Measurements from ENCODE around the gene CLDN19. TPM values are rescaled to one million over a fixed set of nuclear protein-coding genes. Genes with fewer than 3 reads are reported as not detected.
A peak's percentile ranks its signal among the peaks of the same experiment; 100 is the strongest.
"Not testable (repeated sequence)": the region's sequence is repeated elsewhere in the genome, so short reads cannot be mapped to it uniquely, and the experiment has no call there.

The CLDN19 gene
- total RNA-seq, 5 donors from 2014 or later (not counting 1 experiment from before 2014, with no cell fraction given), result 0.18 TPM; not detected in 4

GRCh38 chr1:42757892-42758275 lies 17.8 kb upstream of the CLDN19 start:
- peaks cover 51% of the 10 kb centered on the region for H3K36me3 Mint-ChIP-seq

GRCh38 chr1:42756956-42757891 lies 17.2 kb upstream of the CLDN19 start:
- H3K27ac Mint-ChIP-seq, result peak overlapping the region in 1 of 2 donors; percentile 68
- Histone ChIP-seq H3K36me3 (ENCODE audit: control insufficient read depth in 2 of 2, extremely low read depth in 1 of 2, insufficient read depth in 1 of 2, low read length in 1 of 2) (peaks cover 20 to 72% of the 10 kb centered on the region in 2 donors), H3K4me1 (ENCODE audit: control insufficient read depth in 1 of 2, extremely low read depth in 1 of 2, insufficient read depth in 2 of 2, low read length in 2 of 2) (no peaks in the 10 kb centered on the region), H3K4me3 (ENCODE audit: control insufficient read depth in 1 of 2, extremely low read depth in 1 of 2, low read length in 1 of 2) (no peak overlapping the region), H3K27me3 (replicated peaks in 1 of 2; ENCODE audit: control insufficient read depth in 2 of 2, extremely low read depth in 1 of 2, insufficient read depth in 2 of 2, low read length in 1 of 2) (no peaks in the 10 kb centered on the region), H3K27ac (ENCODE audit: low read length) (no peak overlapping the region), H3K9me3 (no peaks in the 10 kb centered on the region)
- no peaks in the 10 kb centered on the region for H3K27me3 Mint-ChIP-seq
- no peak overlapping the region for H3K4me3 Mint-ChIP-seq
- H3K4me1 Mint-ChIP-seq, result peaks cover 4% of the 10 kb centered on the region in 3 donors
- ATAC-seq (replicated peaks in 1 of 4) (no peak), DNase-seq (peak in 1 of 35 experiments; percentile 52)
- peaks cover 58% of the 10 kb centered on the region for H3K36me3 Mint-ChIP-seq
- no peaks in the 10 kb centered on the region for H3K9me3 Mint-ChIP-seq
- CTCF ChIA-PET, result interaction anchor here in 1 of 2 donors (0.5 to 1.0 kb wide), 4 partner anchors 10 to 318 kb away, joined by 3 read pairs; partner anchors contain the start of genes C1orf50 and P3H1
- WGBS (ENCODE audit: insufficient coverage), result 99% methylated on average over 7 of the region's 17 CpGs
- POLR2A ChIA-PET, result no interaction called here

More at GRCh38 chr1:42757892-42758275, 17.8 kb upstream of the CLDN19 start:
- CTCF ChIA-PET, result interaction anchor here in 1 of 2 donors (0.5 to 1.2 kb wide), 3 partner anchors 9 to 317 kb away, joined by 3 read pairs; partner anchors contain the start of genes C1orf50 and P3H1
- peaks cover 0 to 2% of the 10 kb centered on the region in 2 experiments for H3K4me1 ChIP-seq (ENCODE audit: control insufficient read depth in 1 of 2, extremely low read depth in 1 of 2, insufficient read depth in 2 of 2, low read length in 2 of 2)
- no peak overlapping the region for H3K27ac Mint-ChIP-seq
- ATAC-seq (replicated peaks in 1 of 4) (no peak), DNase-seq (no peak)
- H3K4me3 Mint-ChIP-seq, result no peak overlapping the region
- H3K4me3 ChIP-seq (ENCODE audit: control insufficient read depth in 1 of 2, extremely low read depth in 1 of 2, low read length in 1 of 2), result no peak overlapping the region
- POLR2A ChIA-PET, result no interaction called here
- H3K9me3 ChIP-seq, result no peaks in the 10 kb centered on the region
- peaks cover 20 to 65% of the 10 kb centered on the region in 2 donors for H3K36me3 ChIP-seq (ENCODE audit: control insufficient read depth in 2 of 2, extremely low read depth in 1 of 2, insufficient read depth in 1 of 2, low read length in 1 of 2)
- H3K27me3 Mint-ChIP-seq, result no peaks in the 10 kb centered on the region
- H3K27me3 ChIP-seq (replicated peaks in 1 of 2; ENCODE audit: control insufficient read depth in 2 of 2, extremely low read depth in 1 of 2, insufficient read depth in 2 of 2, low read length in 1 of 2), result no peaks in the 10 kb centered on the region
- no peaks in the 10 kb centered on the region for H3K9me3 Mint-ChIP-seq
- H3K4me1 Mint-ChIP-seq, result peaks cover 4 to 7% (median 7%) of the 10 kb centered on the region in 3 donors
- no peak overlapping the region for H3K27ac ChIP-seq (ENCODE audit: low read length)

- H3K27me3 ChIP-seq (replicated peaks in 1 of 2; ENCODE audit: control insufficient read depth in 2 of 2, extremely low read depth in 1 of 2, insufficient read depth in 2 of 2, low read length in 1 of 2), result no peaks in the 10 kb centered on the region
- no peak overlapping the region for H3K4me3 ChIP-seq (ENCODE audit: control insufficient read depth in 1 of 2, extremely low read depth in 1 of 2, low read length in 1 of 2)
- ATAC-seq (replicated peaks in 1 of 4), result no peak
Observed at GRCh38 chr1:42753070-42753469, 13.0 kb upstream of the CLDN19 start.

DNA sequence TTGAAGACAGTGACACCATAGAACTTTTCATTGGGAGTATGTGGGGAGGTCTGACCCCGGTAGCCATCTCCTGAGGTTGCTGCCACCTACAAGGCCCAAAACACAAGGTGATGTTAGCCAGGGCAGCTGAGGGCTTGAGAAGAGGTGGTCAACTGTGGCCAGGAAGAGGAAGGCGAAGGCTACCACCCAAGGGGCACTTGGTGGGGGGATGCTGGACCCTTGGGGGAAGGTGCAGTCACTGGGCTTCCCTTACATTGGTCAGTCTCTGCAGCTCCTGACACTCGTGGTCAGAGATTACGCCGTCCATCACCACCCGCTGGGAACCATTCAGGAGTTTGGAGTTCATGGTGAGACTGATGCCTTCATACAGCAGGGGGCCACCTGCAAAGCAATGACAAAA lies 12.2 kb upstream of the CLDN19 start:
- DNase-seq (no peak), ATAC-seq (replicated peaks in 1 of 4) (no peak)
- peaks cover 0 to 5% (median 0%) of the 10 kb centered on the region in 3 donors for H3K9me3 Mint-ChIP-seq
- Histone ChIP-seq H3K27me3 (replicated peaks in 1 of 2; ENCODE audit: control insufficient read depth in 2 of 2, extremely low read depth in 1 of 2, insufficient read depth in 2 of 2, low read length in 1 of 2) (no peaks in the 10 kb centered on the region), H3K27ac (ENCODE audit: low read length) (no peak overlapping the region), H3K36me3 (ENCODE audit: control insufficient read depth in 2 of 2, extremely low read depth in 1 of 2, insufficient read depth in 1 of 2, low read length in 1 of 2) (peaks cover 18 to 84% of the 10 kb centered on the region in 2 donors), H3K4me1 (ENCODE audit: control insufficient read depth in 1 of 2, extremely low read depth in 1 of 2, insufficient read depth in 2 of 2, low read length in 2 of 2) (no peaks in the 10 kb centered on the region), H3K9me3 (no peaks in the 10 kb centered on the region), H3K4me3 (ENCODE audit: control insufficient read depth in 1 of 2, extremely low read depth in 1 of 2, low read length in 1 of 2) (no peak overlapping the region)
- peaks cover 78% of the 10 kb centered on the region for H3K36me3 Mint-ChIP-seq
- peaks cover 4% of the 10 kb centered on the region in 3 donors for H3K4me1 Mint-ChIP-seq
- ChIA-PET POLR2A (interaction anchor here in 1 of 2 donors (0.6 kb wide), 1 partner anchor 15 kb away, joined by 3 read pairs; no protein-coding TSS in a partner anchor), CTCF (interaction anchor here in 1 of 2 donors (0.8 kb wide), 1 partner anchor 14 kb away, joined by 3 read pairs; no protein-coding TSS in a partner anchor)
- 92% methylated on average over 5 of the region's 6 CpGs for WGBS (ENCODE audit: insufficient coverage)
- no peak overlapping the region for H3K4me3 Mint-ChIP-seq
- H3K27ac Mint-ChIP-seq, result no peak overlapping the region
- no peaks in the 10 kb centered on the region for H3K27me3 Mint-ChIP-seq

More at GRCh38 chr1:42753070-42753469, 13.0 kb upstream of the CLDN19 start:
- Mint-ChIP-seq H3K27me3 (no peaks in the 10 kb centered on the region), H3K36me3 (peaks cover 81% of the 10 kb centered on the region), H3K27ac (no peak overlapping the region), H3K4me1 (peaks cover 4% of the 10 kb centered on the region in 3 donors), H3K4me3 (no peak overlapping the region), H3K9me3 (peaks cover 0 to 5% (median 0%) of the 10 kb centered on the region in 3 donors)
- CTCF ChIA-PET, result interaction anchor here in 1 of 2 donors (0.8 kb wide), 1 partner anchor 13 kb away, joined by 3 read pairs; no protein-coding TSS in a partner anchor
- H3K27ac ChIP-seq (ENCODE audit: low read length), result no peak overlapping the region
- H3K9me3 ChIP-seq, result no peaks in the 10 kb centered on the region
- POLR2A ChIA-PET, result interaction anchor here in 1 of 2 donors (0.5 to 1.2 kb wide), 2 partner anchors 12 to 29 kb away, joined by 3 read pairs; no protein-coding TSS in a partner anchor
- peaks cover 22 to 84% of the 10 kb centered on the region in 2 donors for H3K36me3 ChIP-seq (ENCODE audit: control insufficient read depth in 2 of 2, extremely low read depth in 1 of 2, insufficient read depth in 1 of 2, low read length in 1 of 2)
- no peak for DNase-seq
- no CpG with 5 or more reads among the region's 1 CpG for WGBS (ENCODE audit: insufficient coverage)
- no peaks in the 10 kb centered on the region for H3K4me1 ChIP-seq (ENCODE audit: control insufficient read depth in 1 of 2, extremely low read depth in 1 of 2, insufficient read depth in 2 of 2, low read length in 2 of 2)

DNA sequence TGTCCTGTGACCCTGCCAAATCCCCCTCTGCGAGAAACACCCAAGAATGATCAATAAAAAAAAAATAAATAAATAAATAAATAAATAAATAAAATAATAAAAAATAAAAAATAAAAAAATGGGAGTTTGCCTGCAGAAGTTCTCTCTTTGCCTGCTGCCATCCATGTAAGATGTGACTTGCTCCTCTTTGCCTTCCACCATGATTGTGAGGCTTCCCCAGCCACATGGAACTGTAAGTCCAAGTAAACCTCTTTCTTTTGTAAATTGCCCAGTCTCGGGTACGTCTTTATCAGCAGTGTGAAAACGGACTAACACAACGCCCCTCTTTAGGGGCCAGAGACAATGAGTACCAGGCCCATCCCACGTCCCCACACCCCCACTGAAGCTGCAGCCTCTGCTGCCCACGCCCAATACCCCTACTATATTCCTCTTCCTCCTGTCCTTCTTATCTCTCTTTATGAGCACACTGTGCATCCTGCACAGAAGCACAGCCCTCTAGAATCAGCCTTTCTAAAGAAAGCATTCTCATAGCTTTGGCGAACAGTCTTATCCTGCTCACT lies 11.6 kb upstream of the CLDN19 start:
- H3K27ac Mint-ChIP-seq; H3K4me1 Mint-ChIP-seq; ATAC-seq (replicated peaks in 1 of 4); H3K9me3 Mint-ChIP-seq; H3K27me3 Mint-ChIP-seq; DNase-seq; CTCF ChIA-PET; H3K4me3 ChIP-seq (ENCODE audit: control insufficient read depth in 1 of 2, extremely low read depth in 1 of 2, low read length in 1 of 2); H3K27ac ChIP-seq (ENCODE audit: low read length); H3K27me3 ChIP-seq (replicated peaks in 1 of 2; ENCODE audit: control insufficient read depth in 2 of 2, extremely low read depth in 1 of 2, insufficient read depth in 2 of 2, low read length in 1 of 2); H3K4me1 ChIP-seq (ENCODE audit: control insufficient read depth in 1 of 2, extremely low read depth in 1 of 2, insufficient read depth in 2 of 2, low read length in 2 of 2); H3K9me3 ChIP-seq; H3K4me3 Mint-ChIP-seq: not testable (repeated sequence)
- H3K36me3 ChIP-seq (ENCODE audit: control insufficient read depth in 2 of 2, extremely low read depth in 1 of 2, insufficient read depth in 1 of 2, low read length in 1 of 2), result peaks cover 17 to 84% of the 10 kb centered on the region in 2 donors
- POLR2A ChIA-PET, result interaction anchor here in 1 of 2 donors (0.6 kb wide), 1 partner anchor 14 kb away, joined by 3 read pairs; no protein-coding TSS in a partner anchor
- peaks cover 72% of the 10 kb centered on the region for H3K36me3 Mint-ChIP-seq
- 95% methylated on average over 7 of the region's 8 CpGs for WGBS (ENCODE audit: insufficient coverage)

DNA sequence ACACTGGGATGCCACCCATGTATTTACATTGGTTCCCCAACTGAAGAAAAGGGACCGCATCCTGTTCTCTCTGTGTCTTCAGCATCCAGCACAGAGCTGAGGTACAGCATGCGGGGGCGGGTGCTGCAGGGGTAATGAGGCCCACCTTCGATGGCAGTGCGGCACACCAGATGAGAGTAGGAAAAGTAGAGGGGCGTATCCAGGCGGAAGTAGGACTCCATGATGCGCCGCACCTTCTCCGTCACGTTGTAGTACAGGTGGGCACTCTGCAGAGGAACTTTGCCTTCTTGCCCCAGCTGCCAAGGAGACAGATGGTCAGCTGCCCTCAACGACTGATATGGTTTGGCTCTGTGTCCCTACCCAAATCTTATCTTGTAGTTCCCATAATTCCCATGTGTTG lies 10.0 kb upstream of the CLDN19 start:
- Histone ChIP-seq H3K36me3 (ENCODE audit: control insufficient read depth in 2 of 2, extremely low read depth in 1 of 2, insufficient read depth in 1 of 2, low read length in 1 of 2) (peaks cover 14 to 80% of the 10 kb centered on the region in 2 donors), H3K9me3 (no peaks in the 10 kb centered on the region), H3K27me3 (replicated peaks in 1 of 2; ENCODE audit: control insufficient read depth in 2 of 2, extremely low read depth in 1 of 2, insufficient read depth in 2 of 2, low read length in 1 of 2) (no peaks in the 10 kb centered on the region), H3K4me3 (ENCODE audit: control insufficient read depth in 1 of 2, extremely low read depth in 1 of 2, low read length in 1 of 2) (no peak overlapping the region), H3K27ac (ENCODE audit: low read length) (no peak overlapping the region), H3K4me1 (ENCODE audit: control insufficient read depth in 1 of 2, extremely low read depth in 1 of 2, insufficient read depth in 2 of 2, low read length in 2 of 2) (peaks cover 0 to 2% of the 10 kb centered on the region in 2 experiments)
- Mint-ChIP-seq H3K9me3 (peaks cover 0 to 5% (median 0%) of the 10 kb centered on the region in 3 donors), H3K4me1 (no peaks in the 10 kb centered on the region), H3K36me3 (peaks cover 57% of the 10 kb centered on the region), H3K27me3 (no peaks in the 10 kb centered on the region), H3K4me3 (peak overlapping the region in 1 of 3 donors; percentile 6), H3K27ac (no peak overlapping the region)
- WGBS (ENCODE audit: insufficient coverage), result 99% methylated on average over 9 of the region's 12 CpGs
- POLR2A ChIA-PET, result no interaction called here
- CTCF ChIA-PET, result interaction anchor here in 1 of 2 donors (0.8 kb wide), 1 partner anchor 172 kb away, joined by 4 read pairs; no protein-coding TSS in a partner anchor
- no peak for ATAC-seq (replicated peaks in 1 of 4)
- no peak for DNase-seq

All from T-cell (primary cell).